Sigmoid colon (tissue), 7 donors: ENCODE measurements around the gene PSAP. TPM values are rescaled to one million over a fixed set of nuclear protein-coding genes. Genes with fewer than 3 reads are reported as not detected.

Source experiments
- DNase-seq: peaks from one replicate; pipeline ENCODE4 v3.0.0-alpha.2; 2019
- H3K27ac ChIP-seq, 4 donors: fragments of 200-600 bp; sonication (generic); one replicate each; pipeline ENCODE4 v1.5.1; 2016 to 2019; ENCODE audit warnings: mild to moderate bottlenecking in 1 of 4
- H3K27me3 ChIP-seq, 3 donors: fragments of 200-600 bp; sonication (generic); one replicate each; pipeline ENCODE4 v1.5.1; 2019; ENCODE audit warnings: mild to moderate bottlenecking in 1 of 3
- H3K36me3 ChIP-seq, 4 donors: fragments of 200-600 bp; sonication (generic); one replicate each; pipeline ENCODE4 v1.5.1; 2016 to 2019
- H3K4me1 ChIP-seq, 4 donors: fragments of 200-600 bp; sonication (generic); one replicate each; pipeline ENCODE4 v1.5.1; 2017 to 2019
- H3K4me3 ChIP-seq, 4 donors: fragments of 200-600 bp; sonication (generic); one replicate each; pipeline ENCODE4 v1.5.1; 2017 to 2019; ENCODE audit warnings: mild to moderate bottlenecking in 2 of 4, moderate library complexity in 1 of 4
- H3K9me3 ChIP-seq, 4 donors: fragments of 200-600 bp in 3 of 4; sonication (generic) in 3 of 4; one replicate each; pipeline versions ENCODE4 v1.5.1 to v1.6.1; 2013 to 2019
- CTCF ChIP-seq, 4 experiments: fragments of 450-650 bp in 3 of 4; fragments of 200-600 bp in 1 of 4; IDR thresholded peaks; one replicate each; pipeline ENCODE4 v1.5.1; 2016 to 2019; ENCODE audit warnings: antibody characterized with exemption in 4 of 4, mild to moderate bottlenecking in 3 of 4, moderate library complexity in 2 of 4
- EP300 ChIP-seq, 4 donors: sonication (generic); formaldehyde crosslinking; IDR thresholded peaks; one replicate each; pipeline ENCODE4 v1.6.1; 2017; ENCODE audit warnings: antibody characterized with exemption in 4 of 4
- POLR2A ChIP-seq, 2 donors: fragments of 450-650 bp; IDR thresholded peaks; one replicate each; pipeline ENCODE4 v1.6.1; 2016; ENCODE audit warnings: antibody characterized with exemption in 2 of 2, mild to moderate bottlenecking in 2 of 2, moderate library complexity in 2 of 2
- POLR2AphosphoS5 ChIP-seq, 4 donors: sonication (generic); formaldehyde crosslinking; IDR thresholded peaks; one replicate each; pipeline ENCODE4 v1.6.1; 2017; ENCODE audit warnings: antibody characterized with exemption in 4 of 4
- WGBS, 2 donors: extraction: QIAGEN DNeasy Blood & Tissue Kit; methylation state at CpG; one replicate each; pipeline ENCODE4 v1.1.7; 2013; 5-methylcytosine and 5-hydroxymethylcytosine counted together
- intact Hi-C: fragments of 100-400 bp; cut with DNase I; formaldehyde crosslinking; loops from one replicate; pipeline ENCODE4 v1.15.1; 2023
- polyA plus RNA-seq, 3 donors: library from polyadenylated mRNA; stranded (reverse); fragments of 200-250 nt; gene quantifications; one replicate each; pipeline ENCODE4 v1.2.3, GENCODE V29; 2013
- total RNA-seq, 4 donors: library from RNA; depleted of rRNA; stranded (reverse); fragments of >200 nt; gene quantifications; one replicate each; pipeline ENCODE4 v1.1.0, GENCODE V29; 2016
- donor health status: healthy with polysubstance abuse.
- donor health status: Bipolar disorder and iron deficiency.
- donor health status: healthy.

Gene PSAP
- total and polyA plus RNA-seq, 7 donors: 200 to 960 (median 636) TPM

- no peak for DNase-seq
- intact Hi-C loops: no loop called here
- no peak overlapping the region for H3K4me3 ChIP-seq
- no peaks in the 10 kb centered on the region for H3K27me3 ChIP-seq
- no peak overlapping the region for H3K27ac ChIP-seq
- 58 to 90% methylated on average over 2 of the region's 2 CpGs for WGBS, 2 donors
- H3K9me3 ChIP-seq: no peaks in the 10 kb centered on the region
- no peaks in the 10 kb centered on the region for H3K36me3 ChIP-seq
- peaks cover 0 to 87% (median 79%) of the 10 kb centered on the region in 4 donors for H3K4me1 ChIP-seq
- no peak for TF ChIP-seq EP300 (IDR thresholded peaks at IDR 0.05)
- no peak for TF ChIP-seq POLR2A (IDR thresholded peaks at IDR 0.05)
- no peak for TF ChIP-seq CTCF (IDR thresholded peaks at IDR 0.05)
- no peak for TF ChIP-seq POLR2AphosphoS5 (IDR thresholded peaks at IDR 0.05)
Observed at GRCh38 chr10:71844695-71845094, 6.4 kb downstream of the PSAP start.

GRCh38 chr10:71844084-71844483, 7.0 kb downstream of the PSAP start:
- no peak for DNase-seq
- TF ChIP-seq POLR2AphosphoS5 (IDR thresholded peaks at IDR 0.05): no peak
- TF ChIP-seq EP300 (IDR thresholded peaks at IDR 0.05): no peak
- TF ChIP-seq POLR2A (IDR thresholded peaks at IDR 0.05): no peak
- TF ChIP-seq CTCF (IDR thresholded peaks at IDR 0.05): no peak
- Histone ChIP-seq H3K4me3 (no peak overlapping the region), H3K27me3 (no peaks in the 10 kb centered on the region), H3K9me3 (no peaks in the 10 kb centered on the region), H3K27ac (no peak overlapping the region), H3K4me1 (peaks cover 0 to 87% (median 79%) of the 10 kb centered on the region in 4 donors), H3K36me3 (no peaks in the 10 kb centered on the region)
- intact Hi-C loops: no loop called here
- 70 to 79% methylated on average over 2 of the region's 2 CpGs for WGBS, 2 donors

GRCh38 chr10:71842856-71843686, 8.0 kb downstream of the PSAP start:
- no peaks in the 10 kb centered on the region for H3K9me3 ChIP-seq
- H3K4me1 ChIP-seq: peaks cover 0 to 87% (median 79%) of the 10 kb centered on the region in 4 donors
- no peak overlapping the region for H3K27ac ChIP-seq
- WGBS, 2 donors: 87% methylated on average over 14 of the region's 14 CpGs
- no peaks in the 10 kb centered on the region for H3K36me3 ChIP-seq
- TF ChIP-seq CTCF (IDR thresholded peaks at IDR 0.05): no peak
- no peak for TF ChIP-seq POLR2A (IDR thresholded peaks at IDR 0.05)
- TF ChIP-seq EP300 (IDR thresholded peaks at IDR 0.05): no peak
- no peak for TF ChIP-seq POLR2AphosphoS5 (IDR thresholded peaks at IDR 0.05)
- no peaks in the 10 kb centered on the region for H3K27me3 ChIP-seq
- H3K4me3 ChIP-seq: no peak overlapping the region
- no peak for DNase-seq
- intact Hi-C loops: no loop called here

- peaks cover 0 to 87% (median 79%) of the 10 kb centered on the region in 4 donors for H3K4me1 ChIP-seq
- no peak for DNase-seq
- H3K9me3 ChIP-seq: no peaks in the 10 kb centered on the region
- no peaks in the 10 kb centered on the region for H3K27me3 ChIP-seq
- H3K36me3 ChIP-seq: no peaks in the 10 kb centered on the region
- intact Hi-C loops: no loop called here
- no peak overlapping the region for H3K27ac ChIP-seq
- TF ChIP-seq POLR2AphosphoS5 (IDR thresholded peaks at IDR 0.05) (no peak), CTCF (IDR thresholded peaks at IDR 0.05) (no peak), POLR2A (IDR thresholded peaks at IDR 0.05) (no peak), EP300 (IDR thresholded peaks at IDR 0.05) (no peak)
- H3K4me3 ChIP-seq: no peak overlapping the region
- WGBS, 2 donors: 68 to 89% methylated on average over 2 of the region's 2 CpGs
Observed at GRCh38 chr10:71842422-71842821, 8.6 kb downstream of the PSAP start.
